GM19193 (cell line): ENCODE measurements around the gene POM121L12.

Experiments
- POLR2A ChIP-seq: IDR thresholded peaks from 4 replicates; pipeline ENCODE4 v1.6.1; 2011; ENCODE audit not compliant: insufficient read depth, insufficient read length; ENCODE audit errors: extremely low read depth

Gene POM121L12

GRCh38 chr7:53035499-53036412, at the start of gene POM121L12:
POM121L12 (plus strand) TSS chr7:53035633; CDS start chr7:53035672, 39 bp downstream.
- TF ChIP-seq POLR2A, result no peak

GRCh38 chr7:52992001-52992400, 43.4 kb upstream of the POM121L12 start:
- TF ChIP-seq POLR2A, result no peak

GRCh38 chr7:52992479-52993162, 42.8 kb upstream of the POM121L12 start:
- TF ChIP-seq POLR2A, result no peak

GRCh38 chr7:52995676-52996075, 39.8 kb upstream of the POM121L12 start:
- no peak for TF ChIP-seq POLR2A

GRCh38 chr7:53001221-53001620, 34.2 kb upstream of the POM121L12 start:
- TF ChIP-seq POLR2A, result no peak

- TF ChIP-seq POLR2A, result no peak
These were observed 33.0 kb upstream of the POM121L12 start for GRCh38 chr7:53002389-53002788.

- TF ChIP-seq POLR2A, result no peak
These were observed 31.6 kb upstream of the POM121L12 start for GRCh38 chr7:53003653-53004445.

- TF ChIP-seq POLR2A, result no peak
These were observed 21.5 kb upstream of the POM121L12 start for GRCh38 chr7:53013925-53014324.

GRCh38 chr7:53015463-53015862, 20.0 kb upstream of the POM121L12 start:
- no peak for TF ChIP-seq POLR2A

- TF ChIP-seq POLR2A, result no peak
These were observed 12.5 kb upstream of the POM121L12 start for GRCh38 chr7:53022893-53023292.

- TF ChIP-seq POLR2A, result no peak
These were observed 13.2 kb downstream of the POM121L12 start for GRCh38 chr7:53048638-53049037.

GRCh38 chr7:53050433-53050832, 15.0 kb downstream of the POM121L12 start:
- TF ChIP-seq POLR2A, result no peak

GRCh38 chr7:53059591-53059990, 24.2 kb downstream of the POM121L12 start:
- no peak for TF ChIP-seq POLR2A

- TF ChIP-seq POLR2A, result no peak
These were observed 24.6 kb downstream of the POM121L12 start for GRCh38 chr7:53060066-53060465.

- no peak for TF ChIP-seq POLR2A
These were observed 27.4 kb downstream of the POM121L12 start for GRCh38 chr7:53062796-53063195.
